CD4-positive, alpha-beta T cell treated with Interferon gamma for 1 hour (primary cell): ENCODE data around the gene PPP1R1C.

Source experiments
- DNase-seq: peaks from one replicate; pipeline ENCODE4 v3.0.0-alpha.2; 2020

The PPP1R1C gene

DNA sequence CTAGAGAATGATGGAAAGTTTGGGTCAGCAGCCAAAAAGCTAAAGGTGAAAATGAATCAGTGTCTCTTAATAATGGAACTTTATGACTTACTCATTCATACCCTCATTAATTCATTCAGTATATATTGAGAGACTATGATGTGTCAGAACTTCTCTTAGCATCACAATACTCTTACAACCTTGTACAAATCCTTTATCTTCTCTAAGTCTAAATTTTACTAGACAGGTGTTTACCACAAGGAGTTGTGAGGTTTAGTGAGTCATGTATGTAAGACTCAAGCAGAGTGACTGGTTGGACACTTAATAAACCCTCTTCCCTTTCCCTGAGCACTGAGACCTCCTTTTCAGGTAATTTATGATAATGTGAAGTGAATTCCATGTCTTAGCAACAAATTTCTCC, 129.6 kb downstream of the PPP1R1C start:
- no peak for DNase-seq

DNA sequence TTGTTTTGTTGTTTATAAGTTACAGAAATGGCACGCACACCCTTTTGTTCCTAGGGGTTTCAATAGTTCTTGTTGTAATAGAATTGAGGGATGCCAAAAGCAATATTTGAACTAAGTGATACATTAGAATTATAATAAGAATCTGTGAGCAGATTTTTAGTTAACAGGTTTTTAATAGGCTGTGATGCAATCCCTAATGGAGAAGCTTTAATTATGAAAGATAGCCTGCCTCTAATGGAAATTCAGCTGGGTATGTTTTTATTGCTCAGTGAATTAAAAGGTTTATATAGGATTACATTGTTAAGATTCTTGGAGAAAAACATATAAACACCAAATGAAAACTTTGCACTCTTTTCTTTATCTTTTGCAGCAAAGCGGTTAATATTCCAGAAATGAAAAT, 131.1 kb downstream of the PPP1R1C start:
- DNase-seq: no peak

DNA sequence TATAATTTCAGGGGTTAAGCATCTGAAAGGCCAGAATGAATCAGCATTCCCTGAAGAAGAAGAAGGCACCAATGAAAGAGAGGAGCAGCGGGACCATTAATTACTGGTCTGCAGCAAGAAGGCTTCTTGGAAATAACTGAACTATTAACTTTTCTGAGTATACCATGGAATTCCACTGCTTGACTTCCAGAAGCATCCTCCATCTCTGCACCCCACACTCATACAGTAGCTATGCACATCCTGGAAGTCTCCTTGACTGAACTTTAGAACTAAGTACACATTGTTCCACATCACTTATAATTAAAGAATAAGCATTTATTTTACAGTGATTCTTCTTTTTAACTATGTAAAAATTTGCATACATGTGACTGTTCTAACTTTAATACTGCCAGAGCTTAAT, 131.5 kb downstream of the PPP1R1C start:
- no peak for DNase-seq

DNA sequence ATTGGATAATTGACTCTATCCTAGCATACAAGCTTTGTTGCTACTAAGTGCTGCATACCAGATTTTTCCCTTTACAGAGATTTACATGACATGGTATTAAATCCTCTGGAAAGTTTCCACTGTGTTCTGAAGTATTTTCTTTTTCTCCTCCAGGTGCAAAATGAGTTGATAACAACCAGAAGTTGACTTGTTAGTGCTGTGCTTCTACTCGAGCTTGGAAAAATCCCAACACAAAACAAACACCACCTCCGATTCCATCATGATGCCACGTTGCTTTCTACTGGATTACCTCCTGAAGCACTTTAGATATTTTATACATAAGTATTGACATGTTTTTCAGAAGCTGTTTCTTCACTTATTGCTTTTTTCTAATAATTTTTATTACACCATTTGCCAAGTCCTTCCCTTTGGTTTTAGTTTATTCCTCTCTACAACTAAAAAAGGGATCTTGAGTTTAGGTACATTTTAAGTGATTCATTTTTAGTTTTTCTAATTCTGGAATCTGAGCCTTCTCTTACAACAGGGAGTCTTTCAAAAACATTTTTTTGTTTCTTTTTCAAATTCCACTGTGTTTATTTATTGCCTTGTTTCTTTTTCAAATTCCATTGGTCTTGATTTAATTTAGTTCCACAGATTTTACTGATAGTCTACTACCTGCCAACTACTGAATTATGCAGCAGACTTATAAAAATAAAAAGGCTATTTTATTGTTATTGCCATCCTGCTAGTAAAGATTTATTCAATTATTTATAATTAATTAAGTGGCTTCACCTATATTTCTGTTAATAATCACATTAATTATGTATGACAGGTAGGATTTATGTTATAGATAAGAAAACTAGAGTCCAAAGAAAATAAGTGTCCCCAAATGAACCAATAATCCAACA, 143.4 kb downstream of the PPP1R1C start:
- no peak for DNase-seq

DNA sequence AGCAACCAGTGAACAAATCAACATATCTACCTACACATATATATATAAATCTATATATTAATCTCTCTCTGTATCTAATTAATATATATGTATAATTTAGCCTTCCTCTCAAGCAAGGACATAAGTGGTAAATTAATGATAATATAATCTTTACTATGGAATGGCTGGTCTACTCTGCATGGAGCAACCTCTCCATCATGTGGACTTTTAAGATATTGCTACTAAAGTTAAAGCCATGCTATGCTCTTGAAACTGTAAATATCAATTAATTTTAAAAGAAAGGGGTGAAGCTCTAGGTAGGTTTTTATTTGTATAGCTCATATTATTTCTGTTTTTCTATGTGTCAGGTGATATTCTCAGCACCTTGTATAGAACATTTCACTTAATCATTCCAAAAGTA, 147.0 kb downstream of the PPP1R1C start:
- DNase-seq: no peak

DNA sequence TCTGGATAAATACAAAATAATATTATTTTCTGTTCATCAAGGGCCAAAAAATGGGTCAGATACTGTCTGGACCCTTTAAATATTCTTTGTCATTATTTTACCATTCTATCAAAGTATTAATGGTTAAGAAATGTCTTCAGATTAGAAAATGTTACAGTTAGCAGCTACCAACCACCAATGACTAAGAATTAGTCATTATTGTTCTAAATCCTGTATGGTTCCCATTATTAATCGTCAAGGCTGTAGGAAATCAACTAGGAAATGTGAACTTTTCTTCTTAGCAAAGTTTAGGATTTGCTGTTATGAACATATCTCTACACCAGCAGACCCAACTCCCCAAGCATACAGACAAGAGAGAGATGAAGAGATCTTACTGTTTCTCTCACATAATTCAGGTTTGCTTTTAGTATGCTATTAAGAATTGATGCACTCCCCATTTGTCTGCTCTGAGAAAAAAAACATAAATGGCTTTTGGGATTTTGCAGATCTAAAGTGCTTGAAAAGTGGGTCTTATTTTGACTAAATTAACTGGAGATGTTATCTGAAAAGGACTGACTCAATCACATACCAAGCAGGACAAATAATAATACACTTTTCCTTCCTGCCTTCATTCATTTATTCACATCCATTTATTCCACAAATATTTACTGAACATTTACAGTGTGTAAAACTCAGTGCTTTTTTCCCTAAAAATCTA, 147.7 kb downstream of the PPP1R1C start:
- DNase-seq: no peak

DNA sequence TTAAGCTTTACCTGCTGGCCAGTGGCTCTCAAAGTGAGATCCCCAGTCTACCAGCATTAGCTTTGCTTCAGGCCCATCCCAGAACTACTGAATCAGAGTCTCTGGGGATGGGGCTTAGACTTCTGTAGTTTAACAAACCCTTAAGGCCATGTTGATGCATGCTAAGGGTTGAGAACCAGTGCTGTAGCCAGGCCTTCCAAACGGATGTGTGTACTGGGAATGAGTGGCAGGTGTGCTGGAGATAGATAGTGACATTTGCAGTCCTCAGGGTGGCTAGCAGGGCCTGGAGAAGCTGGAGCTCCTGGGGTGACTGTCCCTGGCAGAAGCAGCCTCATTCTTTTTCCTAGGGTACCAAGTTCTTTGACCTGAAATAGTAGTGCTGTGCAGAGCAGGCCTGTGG, 148.5 kb downstream of the PPP1R1C start:
- no peak for DNase-seq

DNA sequence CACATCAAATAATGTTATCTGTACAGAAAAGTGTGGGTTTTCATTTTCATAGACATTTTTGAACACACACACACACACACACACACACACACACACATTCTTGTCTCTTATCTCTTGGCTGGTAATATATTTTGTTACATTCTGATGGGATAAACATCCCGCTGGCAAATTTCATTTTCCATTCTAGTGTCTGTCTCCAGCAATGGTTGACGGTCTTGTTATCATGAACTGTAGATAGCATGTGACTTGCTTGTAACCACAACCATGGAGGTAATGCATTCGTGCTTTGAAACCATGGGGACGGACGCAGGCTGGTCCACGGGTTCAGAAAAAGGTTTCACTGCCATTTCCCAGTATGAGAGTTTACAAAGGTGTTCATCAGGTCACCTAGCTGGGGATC, 156.4 kb downstream of the PPP1R1C start:
- no peak for DNase-seq

DNA sequence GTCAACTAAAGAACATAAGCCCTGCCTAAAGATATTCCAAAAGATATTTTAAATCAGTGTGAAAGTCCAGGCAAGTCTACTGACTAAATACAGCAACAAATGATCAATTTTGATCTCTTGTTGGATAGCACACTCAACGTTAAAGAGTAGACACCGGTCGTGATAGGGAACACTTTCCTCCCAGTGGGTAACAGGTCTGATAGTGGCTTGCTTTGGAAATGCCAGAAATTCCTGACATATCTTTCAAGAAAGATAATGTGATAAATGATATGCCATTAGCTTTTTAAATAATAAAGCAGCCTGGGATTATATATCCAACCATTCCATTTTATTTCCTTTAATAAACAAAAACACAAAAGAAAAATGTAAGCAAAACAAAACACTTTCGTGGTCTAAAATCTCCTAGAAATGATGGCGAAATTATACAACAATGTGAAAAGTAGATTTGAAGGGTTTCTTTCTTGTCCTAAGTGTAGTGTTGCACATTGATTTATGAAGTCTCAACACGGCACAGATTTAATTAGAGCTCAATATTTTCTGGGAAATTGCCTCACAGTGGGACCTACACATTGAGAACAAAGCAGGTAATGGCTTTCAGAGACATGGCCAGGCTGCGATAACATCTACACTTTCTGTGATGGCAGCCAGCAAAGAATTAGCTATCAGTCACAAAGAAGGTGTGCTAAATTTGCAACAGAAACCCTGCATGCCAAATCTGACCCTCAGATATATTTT, 158.6 kb downstream of the PPP1R1C start:
- no peak for DNase-seq

DNA sequence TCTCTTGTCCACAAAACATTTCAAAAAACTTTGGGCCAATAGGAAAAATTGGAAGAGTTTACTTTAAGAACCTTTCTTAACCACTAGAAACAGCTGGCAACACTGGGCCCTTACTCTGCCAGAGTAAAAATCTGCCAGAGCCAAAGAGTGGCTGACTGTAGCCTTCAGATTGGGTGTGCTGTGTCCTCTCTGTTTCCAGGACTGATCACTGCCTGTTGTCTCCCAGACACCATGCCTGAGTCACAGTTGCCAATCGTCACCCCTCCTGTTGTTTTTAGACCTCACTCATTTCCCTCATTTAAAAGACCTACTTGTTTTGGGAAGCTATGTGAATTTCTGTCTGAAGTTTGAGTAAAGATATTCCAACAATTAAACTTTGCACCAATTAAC, 159.1 kb downstream of the PPP1R1C start:
- no peak for DNase-seq

DNA sequence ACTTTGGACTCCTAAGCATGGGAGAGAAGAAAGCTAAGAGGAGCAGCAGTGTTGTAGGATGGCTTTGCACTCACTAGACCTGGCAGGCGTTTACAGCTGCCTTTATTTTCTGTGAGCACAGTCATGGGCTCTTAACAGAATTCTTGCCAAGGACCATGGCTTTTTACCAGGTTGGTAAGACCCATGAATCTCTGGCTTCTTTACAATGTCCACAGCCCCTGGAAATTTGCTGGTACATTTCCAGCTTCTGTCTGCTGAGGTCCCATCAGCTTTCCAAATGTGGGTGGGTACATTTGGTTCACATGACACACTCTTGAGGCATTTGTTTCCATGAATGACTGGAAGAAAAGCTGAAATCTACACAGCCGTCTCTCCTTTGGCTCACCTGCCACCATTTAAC, 162.7 kb downstream of the PPP1R1C start:
- DNase-seq: no peak

DNA sequence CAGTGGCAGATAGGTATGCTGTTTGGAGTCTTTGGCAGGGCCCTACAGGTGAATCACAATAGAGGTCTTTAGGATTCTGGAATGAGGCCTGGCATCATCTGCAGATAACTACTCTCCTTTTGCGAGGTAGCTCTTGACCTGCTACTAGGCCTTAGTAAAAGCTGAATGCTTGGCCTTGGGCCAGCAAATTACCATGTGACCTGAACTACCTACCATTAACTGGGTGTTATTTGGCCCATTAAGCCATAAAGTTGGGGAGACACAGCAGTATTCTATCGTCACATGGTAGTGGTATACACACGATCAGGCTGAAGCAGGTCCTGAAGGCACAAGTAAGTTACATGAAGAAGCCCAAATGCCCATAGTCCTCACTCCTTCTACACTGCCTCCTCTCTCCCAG, 178.2 kb downstream of the PPP1R1C start:
- DNase-seq: no peak

DNA sequence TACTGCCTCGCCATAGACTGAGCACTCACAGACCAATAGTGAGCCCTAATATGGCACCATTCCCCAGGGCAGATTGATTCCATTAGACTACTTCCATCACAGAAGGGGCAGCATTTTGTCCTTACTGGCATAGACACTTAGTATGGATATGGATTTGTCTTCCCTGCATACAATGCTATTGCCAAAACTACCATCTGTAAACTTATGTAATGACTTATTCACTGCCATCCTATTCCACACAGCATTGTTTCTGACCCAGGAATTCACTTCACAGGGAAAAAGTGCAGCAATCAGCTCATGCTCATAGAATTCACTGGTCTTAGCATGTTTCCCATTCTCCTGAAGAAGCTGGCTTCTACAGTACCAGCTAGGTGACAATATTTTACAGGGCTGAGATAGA, 179.0 kb downstream of the PPP1R1C start:
- no peak for DNase-seq

DNA sequence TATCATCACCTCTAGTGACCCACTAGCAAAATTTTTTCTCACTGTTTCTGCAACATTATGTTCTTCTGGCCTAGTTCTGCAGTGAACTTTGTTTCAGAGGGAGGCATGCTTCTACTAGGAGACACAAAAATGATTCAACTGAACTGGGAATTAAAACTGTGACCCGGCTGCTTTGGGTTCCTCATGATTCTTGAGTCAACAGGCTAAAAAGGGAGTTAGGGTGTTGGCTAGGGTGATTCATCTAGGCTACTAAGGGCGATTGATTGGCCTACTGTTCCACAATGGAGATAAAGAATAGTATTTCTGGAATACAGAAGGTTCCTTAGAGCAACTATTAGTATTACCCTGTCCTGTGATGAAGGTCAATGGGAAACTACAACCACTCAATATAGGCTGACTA, 179.5 kb downstream of the PPP1R1C start:
- DNase-seq: no peak

DNA sequence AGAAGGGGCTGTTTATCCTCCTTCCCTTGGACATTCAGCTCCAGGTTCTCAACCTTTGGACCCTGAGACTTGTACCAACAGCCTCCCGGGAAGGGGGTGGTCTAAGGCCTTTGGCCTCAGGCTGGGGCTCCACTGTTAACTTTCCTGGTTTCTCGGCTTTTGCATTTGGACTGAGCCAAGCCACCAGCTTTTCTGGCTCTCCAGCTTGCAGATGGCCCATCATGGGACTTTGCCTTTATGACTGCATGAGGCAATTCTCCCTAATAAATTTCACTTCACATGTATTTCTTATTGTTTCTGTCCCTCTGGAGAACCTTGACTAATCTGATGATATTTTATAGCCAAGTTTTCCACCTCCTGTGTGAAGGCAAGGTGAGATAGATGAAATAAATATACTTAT, 180.8 kb downstream of the PPP1R1C start:
- DNase-seq: no peak

DNA sequence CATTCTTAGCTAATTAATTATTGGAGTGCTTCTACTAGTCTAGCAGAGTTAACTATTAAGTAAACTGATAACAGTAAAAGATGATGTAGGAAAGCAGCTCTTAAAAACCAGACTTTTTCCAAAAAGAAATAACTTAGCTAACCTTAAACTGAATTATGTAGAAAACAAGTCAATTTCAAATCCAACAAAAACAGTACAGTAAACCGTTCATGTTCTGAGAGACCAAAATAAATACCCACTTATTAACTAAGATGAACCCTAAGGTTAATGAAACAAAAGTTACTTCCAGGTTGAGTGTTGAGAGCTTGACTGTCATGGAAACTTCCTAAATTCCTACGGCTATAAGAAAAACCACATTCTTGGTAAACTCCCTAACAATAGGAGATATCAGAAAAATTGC, 181.2 kb downstream of the PPP1R1C start:
- DNase-seq: no peak
